HEK293 (cell line): ENCODE results near the gene PGM1.

ENCODE experiments used
- BCL11B ChIP-seq: fragments of 450-650 bp; formaldehyde crosslinking; IDR thresholded peaks from 2 replicates; pipeline ENCODE4 v1.5.1; 2016; ENCODE audit warnings: low read depth, missing biosample characterization, missing genetic modification characterization
- GLIS1 ChIP-seq: fragments of 450-650 bp; formaldehyde crosslinking; IDR thresholded peaks from 2 replicates; pipeline ENCODE4 v1.5.1; 2016; ENCODE audit warnings: missing biosample characterization, missing genetic modification characterization
- HIC1 ChIP-seq: fragments of 450-650 bp; formaldehyde crosslinking; IDR thresholded peaks from 2 replicates; pipeline ENCODE4 v1.5.1; 2016; ENCODE audit warnings: missing biosample characterization, missing genetic modification characterization
- KLF1 ChIP-seq: fragments of 450-650 bp; formaldehyde crosslinking; IDR thresholded peaks from 2 replicates; pipeline ENCODE4 v1.5.1; 2016; ENCODE audit warnings: missing biosample characterization, missing genetic modification characterization
- KLF10 ChIP-seq: fragments of 450-650 bp; IDR thresholded peaks from 2 replicates; pipeline ENCODE4 v1.5.1; 2018; ENCODE audit warnings: missing biosample characterization, mild to moderate bottlenecking, missing genetic modification characterization
- MZF1 ChIP-seq: fragments of 450-650 bp; formaldehyde crosslinking; IDR thresholded peaks from 2 replicates; pipeline ENCODE4 v1.5.1; 2017; ENCODE audit warnings: missing biosample characterization, missing genetic modification characterization, borderline replicate concordance
- PRDM10 ChIP-seq: fragments of 450-650 bp; formaldehyde crosslinking; IDR thresholded peaks from 2 replicates; pipeline ENCODE4 v1.5.1; 2016; ENCODE audit warnings: missing biosample characterization, missing genetic modification characterization
- PRDM2 ChIP-seq: fragments of 450-650 bp; formaldehyde crosslinking; IDR thresholded peaks from 2 replicates; pipeline ENCODE4 v1.5.1; 2016; ENCODE audit warnings: missing biosample characterization, missing genetic modification characterization, borderline replicate concordance
- RBAK ChIP-seq: fragments of 450-650 bp; formaldehyde crosslinking; IDR thresholded peaks from 2 replicates; pipeline ENCODE4 v1.5.1; 2016; ENCODE audit warnings: missing biosample characterization, missing genetic modification characterization
- ZFP3 ChIP-seq: fragments of 450-650 bp; formaldehyde crosslinking; IDR thresholded peaks from 2 replicates; pipeline ENCODE4 v1.5.1; 2016; ENCODE audit warnings: low read depth, missing biosample characterization, missing genetic modification characterization
- ZNF19 ChIP-seq: fragments of 450-650 bp; formaldehyde crosslinking; IDR thresholded peaks from 2 replicates; pipeline ENCODE4; 2016; ENCODE audit warnings: missing biosample characterization, missing genetic modification characterization, low read depth
- ZNF239 ChIP-seq: fragments of 450-650 bp; formaldehyde crosslinking; IDR thresholded peaks from 2 replicates; pipeline ENCODE4 v1.5.1; 2016; ENCODE audit warnings: missing biosample characterization, missing genetic modification characterization
- ZNF280D ChIP-seq: fragments of 450-650 bp; formaldehyde crosslinking; IDR thresholded peaks from 2 replicates; pipeline ENCODE4 v1.5.1; 2016; ENCODE audit warnings: missing biosample characterization, missing genetic modification characterization
- ZNF433 ChIP-seq: fragments of 450-650 bp; formaldehyde crosslinking; IDR thresholded peaks from 2 replicates; pipeline ENCODE4 v1.5.1; 2016; ENCODE audit warnings: missing biosample characterization, missing genetic modification characterization, low read depth
- ZNF449 ChIP-seq: fragments of 450-650 bp; formaldehyde crosslinking; IDR thresholded peaks from 2 replicates; pipeline ENCODE4 v1.5.1; 2017; ENCODE audit warnings: missing biosample characterization, mild to moderate bottlenecking, missing genetic modification characterization, moderate library complexity
- ZNF530 ChIP-seq: fragments of 450-650 bp; formaldehyde crosslinking; IDR thresholded peaks from 2 replicates; pipeline ENCODE4 v1.5.1; 2016; ENCODE audit warnings: low read depth, missing biosample characterization, missing genetic modification characterization
- ZNF561 ChIP-seq: fragments of 450-650 bp; IDR thresholded peaks from 2 replicates; pipeline ENCODE4 v1.5.1; 2018; ENCODE audit warnings: missing biosample characterization, missing genetic modification characterization, borderline replicate concordance
- ZNF629 ChIP-seq: fragments of 450-650 bp; formaldehyde crosslinking; IDR thresholded peaks from 2 replicates; pipeline ENCODE4 v1.5.1; 2017; ENCODE audit warnings: missing biosample characterization, missing genetic modification characterization
- ZNF658 ChIP-seq: fragments of 450-650 bp; formaldehyde crosslinking; IDR thresholded peaks from 2 replicates; pipeline ENCODE4; 2016; ENCODE audit warnings: missing biosample characterization, missing genetic modification characterization
- ZNF747 ChIP-seq: fragments of 450-650 bp; formaldehyde crosslinking; IDR thresholded peaks from 2 replicates; pipeline ENCODE4 v1.5.1; 2016; ENCODE audit warnings: missing biosample characterization, missing genetic modification characterization

Gene PGM1

GRCh38 chr1:63593886-63594605 is 835 bp downstream of the PGM1 start (continued):
- TF ChIP-seq PRDM10 (tag by site-specific recombination) = peak; percentile 97
- TF ChIP-seq ZFP3 (tag by site-specific recombination) = no peak
- peak; percentile 52; the same call in 1 of the 2 replicates for TF ChIP-seq GLIS1 (tag by site-specific recombination)
- no peak for TF ChIP-seq ZNF658 (tag by site-specific recombination)
- TF ChIP-seq ZNF19 = no peak
- no peak for TF ChIP-seq ZNF747 (tag by site-specific recombination)
- TF ChIP-seq PRDM2 = no peak
- TF ChIP-seq HIC1 (tag by site-specific recombination) = peak; percentile 86
- no peak for TF ChIP-seq ZNF433 (tag by site-specific recombination)
- no peak for TF ChIP-seq MZF1 (tag by site-specific recombination)
- no peak for TF ChIP-seq KLF10 (tag by site-specific recombination)
- 0 out of 2 replicates have a peak, but pooled peaks have one; percentile 39 for TF ChIP-seq ZNF239 (tag by site-specific recombination)
- TF ChIP-seq RBAK (tag by site-specific recombination) = no peak
- no peak for TF ChIP-seq ZNF629 (tag by site-specific recombination)
- peak; percentile 37; the same call in 1 of the 2 replicates for TF ChIP-seq ZNF449 (tag by site-specific recombination)
- TF ChIP-seq BCL11B (tag by site-specific recombination) = peak; percentile 59; the same call in 1 of the 2 replicates
- TF ChIP-seq KLF1 (tag by site-specific recombination) = peak; percentile 52; the same call in 1 of the 2 replicates
- TF ChIP-seq ZNF280D (tag by site-specific recombination) = no peak
- TF ChIP-seq ZNF530 (tag by site-specific recombination) = no peak; the same call in 1 of the 2 replicates
- TF ChIP-seq ZNF561 (tag by site-specific recombination) = no peak
